Measurements from ENCODE around the gene STARD13.
A peak's percentile ranks its signal among the peaks of the same experiment; 100 is the strongest.

STARD13 gene

GRCh38 chr13:33307843-33308242 is 22.3 kb upstream of the STARD13 start:
- DNase-seq (ENCODE audit: low spot score), result no peak

GRCh38 chr13:33303855-33304597 is 18.5 kb upstream of the STARD13 start:
- DNase-seq (ENCODE audit: low spot score), result no peak

- DNase-seq (ENCODE audit: low spot score), result no peak
These were observed 14.1 kb upstream of the STARD13 start for GRCh38 chr13:33299626-33300025.

- DNase-seq (ENCODE audit: low spot score), result no peak
These were observed 11.4 kb upstream of the STARD13 start for GRCh38 chr13:33296793-33297425.

GRCh38 chr13:33292712-33293111 is 7.2 kb upstream of the STARD13 start:
- no peak for DNase-seq (ENCODE audit: low spot score)

- DNase-seq (ENCODE audit: low spot score), result peak; percentile 36
These were observed 4.9 kb upstream of the STARD13 start for GRCh38 chr13:33290421-33290965.

- peak; percentile 9 for DNase-seq (ENCODE audit: low spot score)
These were observed 4.4 kb upstream of the STARD13 start for GRCh38 chr13:33289966-33290365.

- no peak for DNase-seq (ENCODE audit: low spot score)
These were observed 1.8 kb upstream of the STARD13 start for GRCh38 chr13:33287142-33287882.

- DNase-seq (ENCODE audit: low spot score), result no peak
These were observed 573 bp upstream of the STARD13 start for GRCh38 chr13:33286128-33286527.

- DNase-seq (ENCODE audit: low spot score), result no peak
These were observed 639 bp downstream of the STARD13 start for GRCh38 chr13:33284916-33285315.

GRCh38 chr13:33284031-33284430 is 1.5 kb downstream of the STARD13 start:
- no peak for DNase-seq (ENCODE audit: low spot score)

GRCh38 chr13:33283195-33283911 is 2.2 kb downstream of the STARD13 start:
- no peak for DNase-seq (ENCODE audit: low spot score)

- peak; percentile 61 for DNase-seq (ENCODE audit: low spot score)
These were observed 3.5 kb downstream of the STARD13 start for GRCh38 chr13:33281951-33282595.

- no peak for DNase-seq (ENCODE audit: low spot score)
These were observed 4.6 kb downstream of the STARD13 start for GRCh38 chr13:33280923-33281322.

GRCh38 chr13:33280279-33280905 is 5.2 kb downstream of the STARD13 start:
- DNase-seq (ENCODE audit: low spot score), result no peak

GRCh38 chr13:33279414-33280278 is 5.9 kb downstream of the STARD13 start:
- DNase-seq (ENCODE audit: low spot score), result peak; percentile 31

- no peak for DNase-seq (ENCODE audit: low spot score)
These were observed 6.6 kb downstream of the STARD13 start for GRCh38 chr13:33278913-33279312.

- DNase-seq (ENCODE audit: low spot score), result no peak
These were observed 7.6 kb downstream of the STARD13 start for GRCh38 chr13:33277946-33278345.

- DNase-seq (ENCODE audit: low spot score), result no peak
These were observed 8.4 kb downstream of the STARD13 start for GRCh38 chr13:33277037-33277740.

Measured in AG08395 (cell line).